OCI-LY1 (cell line): Measurements from ENCODE around the gene PRMT7.

Source experiments
- H2AFZ ChIP-seq: fragments of 200-600 bp; sonication (generic), shearing (Covaris generic); 2 replicates; pipeline ENCODE4 v1.6.0; 2014; ENCODE audit warnings: antibody characterized with exemption, mild to moderate bottlenecking, low read length
- H3F3A ChIP-seq: fragments of 200-600 bp; sonication (generic), shearing (Covaris generic); 2 replicates; pipeline ENCODE4 v1.6.0; 2014; ENCODE audit warnings: mild to moderate bottlenecking, antibody characterized with exemption, low read length, moderate library complexity; ENCODE audit not compliant: insufficient read depth
- H3K27ac ChIP-seq: fragments of 200-600 bp; sonication (generic); 2 replicates; pipeline ENCODE4 v1.5.1; 2014; ENCODE audit warnings: low read length, mixed run types, mild to moderate bottlenecking, low read depth; ENCODE audit not compliant: poor library complexity, severe bottlenecking
- H3K27me3 ChIP-seq: fragments of 200-600 bp; sonication (generic); 2 replicates; pipeline ENCODE4 v1.6.0; 2014; ENCODE audit warnings: antibody characterized with exemption, mild to moderate bottlenecking, low read length, moderate library complexity; ENCODE audit not compliant: insufficient read depth
- H3K36me3 ChIP-seq: fragments of 200-600 bp; sonication (generic); 2 replicates; pipeline ENCODE4 v1.6.1; 2014; ENCODE audit warnings: mild to moderate bottlenecking, antibody characterized with exemption, low read length, moderate library complexity, mixed read lengths; ENCODE audit not compliant: insufficient read depth
- H3K4me1 ChIP-seq: fragments of 200-600 bp; sonication (generic); 2 replicates; pipeline ENCODE4 v1.5.1; 2014; ENCODE audit warnings: mild to moderate bottlenecking, low read length, moderate library complexity; ENCODE audit not compliant: insufficient read depth, severe bottlenecking
- H3K4me2 ChIP-seq: fragments of 200-600 bp; sonication (generic), shearing (Covaris generic); 2 replicates; pipeline ENCODE4 v1.6.1; 2014; ENCODE audit warnings: low read length
- H3K4me3 ChIP-seq: fragments of 200-600 bp; sonication (generic); 2 replicates; pipeline ENCODE4 v1.5.1; 2014; ENCODE audit warnings: low read length, low read depth, mild to moderate bottlenecking, mixed read lengths; ENCODE audit not compliant: poor library complexity, severe bottlenecking
- H3K79me2 ChIP-seq: fragments of 200-600 bp; shearing (Covaris generic); 2 replicates; pipeline ENCODE4 v1.6.1; 2016; ENCODE audit warnings: mixed run types, low read length, mixed read lengths; ENCODE audit not compliant: insufficient read depth
- H3K9ac ChIP-seq: fragments of 200-600 bp; sonication (generic), shearing (Covaris generic); 2 replicates; pipeline ENCODE4 v1.6.1; 2014; ENCODE audit warnings: mild to moderate bottlenecking, low read length, mixed read lengths
- H3K9me2 ChIP-seq: fragments of 200-600 bp; sonication (generic), shearing (Covaris generic); 2 replicates; pipeline ENCODE4 v1.6.1; 2014; ENCODE audit warnings: low read depth, mild to moderate bottlenecking, low read length, mixed read lengths
- H3K9me3 ChIP-seq: fragments of 200-600 bp; shearing (Covaris generic); 2 replicates; pipeline ENCODE4 v1.6.1; 2014; ENCODE audit warnings: low read length, mixed read lengths
- H4K20me1 ChIP-seq: fragments of 200-600 bp; sonication (generic), shearing (Covaris generic); 2 replicates; pipeline ENCODE4 v1.6.0; 2016; ENCODE audit warnings: mild to moderate bottlenecking, low read length; ENCODE audit not compliant: insufficient read depth
- CTCF ChIP-seq: fragments of 200-600 bp; sonication (generic), shearing (Covaris generic); IDR thresholded peaks from 2 replicates; pipeline ENCODE4 v1.5.1; 2017; ENCODE audit warnings: mild to moderate bottlenecking, antibody characterized with exemption, low read length, moderate library complexity, mixed read lengths
- EZH2 ChIP-seq: fragments of 200-600 bp; sonication (generic), shearing (Covaris generic); IDR thresholded peaks from 2 replicates; pipeline ENCODE4 v1.8.0; 2017; ENCODE audit warnings: borderline replicate concordance, mixed run types, mild to moderate bottlenecking, antibody characterized with exemption, low read length, moderate library complexity, mixed read lengths

The PRMT7 gene

GRCh38 chr16:68275611-68276191 lies 35.1 kb upstream of the PRMT7 start:
- Histone ChIP-seq H2AFZ (no peak overlapping the region), H3K9me3 (no peaks in the 10 kb centered on the region), H3K9ac (peak overlapping the region; percentile 61), H3K4me3 (peak overlapping the region; percentile 46), H3K79me2 (peaks cover 3% of the 10 kb centered on the region; the same call in 1 of the 2 replicates), H3K27me3 (no peaks in the 10 kb centered on the region), H3K9me2 (no peaks in the 10 kb centered on the region), H3K27ac (peak overlapping the region; percentile 98), H3K4me1 (peaks cover 69% of the 10 kb centered on the region), H3F3A (peaks cover 6% of the 10 kb centered on the region; the same call in 1 of the 2 replicates), H4K20me1 (no peaks in the 10 kb centered on the region), H3K36me3 (peaks cover 43% of the 10 kb centered on the region), H3K4me2 (peak overlapping the region; percentile 54)
- TF ChIP-seq CTCF = no peak
- no peak for TF ChIP-seq EZH2

GRCh38 chr16:68276223-68276622 lies 34.6 kb upstream of the PRMT7 start:
- H3K27ac ChIP-seq = peak overlapping the region; percentile 98
- no peaks in the 10 kb centered on the region for H3K27me3 ChIP-seq
- peak overlapping the region; percentile 54 for H3K4me2 ChIP-seq
- H4K20me1 ChIP-seq = no peaks in the 10 kb centered on the region
- H3K9me3 ChIP-seq = no peaks in the 10 kb centered on the region
- TF ChIP-seq EZH2 (no peak), CTCF (no peak)
- H2AFZ ChIP-seq = no peak overlapping the region
- peaks cover 41% of the 10 kb centered on the region for H3K36me3 ChIP-seq
- H3K9me2 ChIP-seq = no peaks in the 10 kb centered on the region
- peaks cover 6% of the 10 kb centered on the region; the same call in 1 of the 2 replicates for H3F3A ChIP-seq
- peaks cover 75% of the 10 kb centered on the region for H3K4me1 ChIP-seq
- H3K79me2 ChIP-seq = no peaks in the 10 kb centered on the region
- peak overlapping the region; percentile 46 for H3K4me3 ChIP-seq
- peak overlapping the region; percentile 61 for H3K9ac ChIP-seq

- Histone ChIP-seq H3K4me1 (peaks cover 78% of the 10 kb centered on the region), H3K9ac (peak overlapping the region; percentile 59), H3K36me3 (peaks cover 40% of the 10 kb centered on the region), H3K79me2 (no peaks in the 10 kb centered on the region), H3K27ac (peak overlapping the region; percentile 98), H3F3A (peaks cover 22% of the 10 kb centered on the region; the same call in 1 of the 2 replicates), H3K27me3 (no peaks in the 10 kb centered on the region), H3K4me3 (peak overlapping the region; percentile 25), H2AFZ (no peak overlapping the region), H4K20me1 (no peaks in the 10 kb centered on the region), H3K9me2 (no peaks in the 10 kb centered on the region), H3K4me2 (peak overlapping the region; percentile 57), H3K9me3 (no peaks in the 10 kb centered on the region)
- TF ChIP-seq CTCF = no peak
- no peak for TF ChIP-seq EZH2
Measured at GRCh38 chr16:68279726-68280558, 30.9 kb upstream of the PRMT7 start.
